Measurements from ENCODE around the gene NME1. TPM values are rescaled to one million over a fixed set of nuclear protein-coding genes. Genes with fewer than 3 reads are reported as not detected.
"Not testable (repeated sequence)": the region's sequence is repeated elsewhere in the genome, so short reads cannot be mapped to it uniquely, and the experiment has no call there.

Gene NME1
- total RNA-seq, 1 experiment from 2014 or later = 345 TPM

GRCh38 chr17:51169340-51169739, 16.0 kb downstream of the NME1 start:
- Histone ChIP-seq H3K9me3 (ENCODE audit: control insufficient read depth, insufficient read depth, low read depth, low read length) (no peaks in the 10 kb centered on the region), H3K4me3 (ENCODE audit: low read depth in 2 of 2, low read length in 2 of 2) (no peak overlapping the region), H3K27me3 (ENCODE audit: control insufficient read depth, insufficient read depth, low read length) (no peaks in the 10 kb centered on the region), H3K27ac (ENCODE audit: low read length) (no peak overlapping the region), H3K36me3 (ENCODE audit: control insufficient read depth, insufficient read depth, low read length) (peaks cover 15% of the 10 kb centered on the region), H3K4me1 (ENCODE audit: control insufficient read depth, insufficient read depth, low read length) (peaks cover 11% of the 10 kb centered on the region)
- no TSS peak for BruUV-seq (replicated peaks)
- in situ Hi-C loops (cut with HindIII; ENCODE audit: low pct_unique_long_range_greater_than_20kb, low sequenced_read_pairs) (no loop called here), intact Hi-C loops (cut with micrococcal nuclease; ENCODE audit: unreplicated experiment) (no loop called here)
- ATAC-seq (no peak), DNase-seq (ENCODE audit: low read depth, low spot score) (no peak)
- ChIA-PET POLR2A (no interaction called here), CTCF (no interaction called here)
- TF ChIP-seq CTCF (IDR thresholded peaks at IDR 0.05) (no peak), SIN3A (IDR thresholded peaks at IDR 0.05; ENCODE audit: borderline replicate concordance, insufficient read depth, low read depth, low read length) (no peak), POLR2AphosphoS5 (IDR thresholded peaks at IDR 0.05; ENCODE audit: low read depth, low read length) (no peak), REST (IDR thresholded peaks at IDR 0.05; ENCODE audit: insufficient read depth in 1 of 2, low read depth in 2 of 2, low read length in 1 of 2) (no peak), TCF7L2 (IDR thresholded peaks at IDR 0.05; ENCODE audit: low read depth, low read length) (no peak)

GRCh38 chr17:51170736-51171135, 17.4 kb downstream of the NME1 start:
- CTCF ChIA-PET = no interaction called here
- H3K27ac ChIP-seq (ENCODE audit: low read length) = no peak overlapping the region
- H3K9me3 ChIP-seq (ENCODE audit: control insufficient read depth, insufficient read depth, low read depth, low read length) = no peaks in the 10 kb centered on the region
- intact Hi-C loops (cut with micrococcal nuclease; ENCODE audit: unreplicated experiment) = no loop called here
- peaks cover under 1% of the 10 kb centered on the region; the same call in 1 of the 2 replicates for H3K4me1 ChIP-seq (ENCODE audit: control insufficient read depth, insufficient read depth, low read length)
- no peak for DNase-seq (ENCODE audit: low read depth, low spot score)
- no peaks in the 10 kb centered on the region for H3K27me3 ChIP-seq (ENCODE audit: control insufficient read depth, insufficient read depth, low read length)
- in situ Hi-C loops (cut with HindIII; ENCODE audit: low pct_unique_long_range_greater_than_20kb, low sequenced_read_pairs) = no loop called here
- H3K4me3 ChIP-seq (ENCODE audit: low read depth in 2 of 2, low read length in 2 of 2) = no peak overlapping the region
- TF ChIP-seq SIN3A (IDR thresholded peaks at IDR 0.05; ENCODE audit: borderline replicate concordance, insufficient read depth, low read depth, low read length) (no peak), TCF7L2 (IDR thresholded peaks at IDR 0.05; ENCODE audit: low read depth, low read length) (no peak), CTCF (IDR thresholded peaks at IDR 0.05) (no peak), POLR2AphosphoS5 (IDR thresholded peaks at IDR 0.05; ENCODE audit: low read depth, low read length) (no peak), REST (IDR thresholded peaks at IDR 0.05; ENCODE audit: insufficient read depth in 1 of 2, low read depth in 2 of 2, low read length in 1 of 2) (no peak)
- no peak for ATAC-seq
- peaks cover 15% of the 10 kb centered on the region for H3K36me3 ChIP-seq (ENCODE audit: control insufficient read depth, insufficient read depth, low read length)
- POLR2A ChIA-PET = no interaction called here
- no TSS peak for BruUV-seq (replicated peaks)

- H3K9me3 ChIP-seq (ENCODE audit: control insufficient read depth, insufficient read depth, low read depth, low read length); DNase-seq (ENCODE audit: low read depth, low spot score); in situ Hi-C loops (cut with HindIII; ENCODE audit: low pct_unique_long_range_greater_than_20kb, low sequenced_read_pairs); H3K27me3 ChIP-seq (ENCODE audit: control insufficient read depth, insufficient read depth, low read length); H3K4me1 ChIP-seq (ENCODE audit: control insufficient read depth, insufficient read depth, low read length); intact Hi-C loops (cut with micrococcal nuclease; ENCODE audit: unreplicated experiment); H3K27ac ChIP-seq (ENCODE audit: low read length); H3K4me3 ChIP-seq (ENCODE audit: low read depth in 2 of 2, low read length in 2 of 2); BruUV-seq (replicated peaks); CTCF ChIA-PET; POLR2A ChIA-PET; ATAC-seq: not testable (repeated sequence)
- H3K36me3 ChIP-seq (ENCODE audit: control insufficient read depth, insufficient read depth, low read length) = peaks cover 15% of the 10 kb centered on the region
Observed at GRCh38 chr17:51172030-51172429, 18.7 kb downstream of the NME1 start.

All from Panc1 (cell line).